AG09319 (cell line): ENCODE measurements around the gene VSIG8.
A peak's percentile ranks its signal among the peaks of the same experiment; 100 is the strongest.

Source experiments
- DNase-seq: peaks from one replicate; pipeline ENCODE4 v3.0.0-alpha.2; 2010; ENCODE audit warnings: low read depth; ENCODE audit errors: extremely low read depth
- TF ChIP-seq, protein P1 (sequence below): IDR thresholded peaks from 2 replicates; pipeline ENCODE4 v1.5.1; 2011; ENCODE audit warnings: low read depth, mild to moderate bottlenecking, inconsistent platforms, low read length, moderate library complexity

The VSIG8 gene

DNA sequence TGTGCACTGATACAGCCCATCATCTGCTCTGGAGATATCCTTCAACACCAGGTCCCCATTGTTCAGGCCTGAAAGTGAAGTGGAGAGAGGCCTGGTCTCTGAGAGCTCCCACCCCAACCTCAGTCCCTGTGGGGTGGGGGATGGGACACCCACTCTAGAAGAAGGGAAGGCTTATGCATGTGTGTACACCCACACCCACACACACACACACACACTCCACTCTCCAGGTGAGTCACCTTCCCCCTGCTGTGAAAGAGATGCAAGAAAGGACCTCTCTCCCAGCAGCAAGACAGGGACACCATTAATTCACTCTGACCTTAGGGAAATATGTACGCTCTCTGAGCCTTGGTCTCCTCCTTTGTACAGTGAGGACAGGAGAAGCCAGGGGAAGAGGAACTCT lies 5.9 kb downstream of the VSIG8 start:
- TF ChIP-seq, protein P1, sequence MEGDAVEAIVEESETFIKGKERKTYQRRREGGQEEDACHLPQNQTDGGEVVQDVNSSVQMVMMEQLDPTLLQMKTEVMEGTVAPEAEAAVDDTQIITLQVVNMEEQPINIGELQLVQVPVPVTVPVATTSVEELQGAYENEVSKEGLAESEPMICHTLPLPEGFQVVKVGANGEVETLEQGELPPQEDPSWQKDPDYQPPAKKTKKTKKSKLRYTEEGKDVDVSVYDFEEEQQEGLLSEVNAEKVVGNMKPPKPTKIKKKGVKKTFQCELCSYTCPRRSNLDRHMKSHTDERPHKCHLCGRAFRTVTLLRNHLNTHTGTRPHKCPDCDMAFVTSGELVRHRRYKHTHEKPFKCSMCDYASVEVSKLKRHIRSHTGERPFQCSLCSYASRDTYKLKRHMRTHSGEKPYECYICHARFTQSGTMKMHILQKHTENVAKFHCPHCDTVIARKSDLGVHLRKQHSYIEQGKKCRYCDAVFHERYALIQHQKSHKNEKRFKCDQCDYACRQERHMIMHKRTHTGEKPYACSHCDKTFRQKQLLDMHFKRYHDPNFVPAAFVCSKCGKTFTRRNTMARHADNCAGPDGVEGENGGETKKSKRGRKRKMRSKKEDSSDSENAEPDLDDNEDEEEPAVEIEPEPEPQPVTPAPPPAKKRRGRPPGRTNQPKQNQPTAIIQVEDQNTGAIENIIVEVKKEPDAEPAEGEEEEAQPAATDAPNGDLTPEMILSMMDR = no peak
- no peak for DNase-seq

DNA sequence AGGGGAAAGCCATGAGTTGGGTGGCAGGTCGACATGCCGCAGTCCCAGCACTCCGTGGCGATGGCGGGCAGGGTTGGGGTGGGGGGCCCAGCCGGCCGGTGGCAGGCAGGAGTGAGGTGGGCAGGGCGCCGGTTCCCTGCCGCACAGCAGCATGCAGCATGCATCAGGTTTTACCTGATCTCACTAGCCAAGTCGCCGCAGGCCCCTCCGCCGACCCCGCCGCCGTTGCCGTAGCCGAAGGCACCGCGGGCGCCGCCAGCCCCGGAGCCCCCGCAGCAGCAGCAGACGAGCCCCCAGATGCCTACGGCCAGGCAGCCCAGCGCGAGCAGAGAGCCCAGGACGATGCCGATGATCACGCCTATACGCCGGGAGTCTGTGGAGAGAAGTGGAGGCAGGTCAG lies 6.7 kb downstream of the VSIG8 start:
- TF ChIP-seq, protein P1 = no peak
- DNase-seq = no peak

DNA sequence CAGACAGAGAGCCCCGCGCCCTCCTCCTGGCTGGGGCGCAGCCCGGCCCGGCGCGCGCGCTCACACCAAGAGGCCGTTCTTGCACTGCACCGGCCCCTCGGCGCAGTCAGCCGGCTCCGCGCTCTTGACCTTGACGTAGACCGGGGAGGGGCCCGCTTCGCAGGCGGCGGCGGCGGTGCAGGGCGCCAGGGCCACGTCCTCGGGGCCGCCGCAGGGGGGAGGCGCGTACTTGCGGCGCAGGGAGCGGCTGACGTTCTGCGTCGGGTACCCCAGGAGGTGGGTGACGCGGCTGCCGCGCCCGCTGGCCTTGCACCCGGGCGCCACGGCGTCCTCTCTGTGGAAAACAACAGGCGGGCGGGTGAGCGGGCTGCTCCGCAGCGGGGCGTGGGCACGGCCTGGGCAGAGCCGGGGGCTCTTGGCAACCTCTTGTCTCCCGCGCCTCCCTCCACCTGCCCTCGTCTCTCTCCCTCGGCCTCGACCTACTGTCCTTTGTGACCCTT lies 7.7 kb downstream of the VSIG8 start:
- TF ChIP-seq, protein P1 = no peak
- peak; percentile 49 for DNase-seq

DNA sequence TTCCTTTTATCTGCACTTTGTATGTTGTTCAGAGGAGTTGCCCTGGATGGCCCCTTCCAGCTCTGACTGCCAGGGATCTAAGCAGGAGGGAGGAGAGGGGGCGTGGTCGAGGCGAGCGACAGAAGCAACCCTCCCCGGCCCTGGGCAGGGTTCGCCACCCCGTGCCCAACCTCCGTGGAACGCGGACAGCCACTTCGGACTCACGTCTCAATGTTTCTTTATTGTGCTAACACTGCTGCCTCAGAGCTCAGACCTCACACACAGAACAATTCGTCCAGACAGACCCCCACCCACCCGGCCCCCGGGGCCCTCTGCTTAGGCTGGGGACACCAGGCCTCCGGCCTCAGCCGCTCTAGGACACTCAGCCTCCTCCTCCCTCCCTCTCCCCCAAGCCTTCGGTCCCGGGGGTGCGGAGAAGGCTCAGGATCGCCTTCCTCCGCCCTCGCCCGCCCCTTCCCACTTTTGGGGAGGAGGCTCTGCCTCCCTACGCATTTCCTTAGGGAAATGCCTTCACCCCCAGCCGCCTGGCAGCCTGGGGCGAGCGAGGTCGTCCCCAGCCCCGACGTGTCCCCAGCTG lies 8.3 kb downstream of the VSIG8 start:
- DNase-seq = peak; percentile 5
- TF ChIP-seq, protein P1 = no peak

DNA sequence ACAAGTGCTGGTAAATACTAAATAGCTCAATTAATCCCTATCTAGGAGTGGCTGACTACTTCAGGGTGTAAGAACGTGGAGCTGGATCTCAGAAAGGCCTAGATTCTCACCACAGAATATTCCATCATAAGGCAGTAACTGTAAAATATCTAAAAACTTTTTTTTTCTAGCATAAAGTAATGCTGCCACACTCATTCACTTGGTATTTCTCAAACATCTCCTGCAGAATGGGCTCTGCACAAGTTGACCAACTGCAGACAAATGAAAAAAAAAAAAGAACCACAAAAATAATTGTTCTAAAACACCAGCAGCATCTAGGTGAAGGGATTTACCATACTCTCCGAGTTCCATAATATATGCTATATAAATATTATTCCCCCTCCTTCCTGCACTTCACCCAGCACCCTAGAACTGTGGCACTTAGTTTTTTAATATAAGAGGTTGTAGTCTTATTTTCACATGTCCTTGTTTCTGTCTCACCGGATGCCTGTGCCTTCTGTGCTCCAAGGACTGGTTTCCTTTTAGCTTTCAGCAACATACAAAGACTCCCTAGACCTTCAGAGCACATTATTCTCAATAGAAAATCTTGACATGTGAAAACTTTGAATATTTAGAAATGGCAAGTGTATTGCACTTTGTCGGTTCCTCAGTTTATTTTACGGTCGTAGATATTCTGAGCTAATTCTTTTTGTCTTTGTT lies 8.9 kb downstream of the VSIG8 start:
- DNase-seq = no peak
- TF ChIP-seq, protein P1 = no peak

DNA sequence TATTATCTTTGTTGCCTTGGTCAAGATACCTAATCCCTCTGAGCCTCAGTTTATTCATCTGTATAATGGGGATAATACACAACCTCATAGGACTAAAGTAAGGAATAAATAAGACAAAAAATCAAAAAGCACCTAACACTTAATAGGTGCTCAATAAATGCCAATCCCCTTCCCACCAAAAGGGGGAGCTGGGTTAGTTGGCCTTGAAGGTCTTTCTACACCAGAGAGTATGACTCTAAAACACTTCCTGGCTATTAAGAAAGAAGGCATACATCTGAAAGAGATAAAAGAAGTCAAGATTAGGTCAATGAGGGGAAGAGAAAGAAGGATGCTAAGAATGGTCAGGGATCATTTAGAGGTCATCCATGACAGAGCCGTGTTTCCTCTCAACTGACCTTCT lies 11.1 kb downstream of the VSIG8 start:
- TF ChIP-seq, protein P1 = no peak
- no peak for DNase-seq

DNA sequence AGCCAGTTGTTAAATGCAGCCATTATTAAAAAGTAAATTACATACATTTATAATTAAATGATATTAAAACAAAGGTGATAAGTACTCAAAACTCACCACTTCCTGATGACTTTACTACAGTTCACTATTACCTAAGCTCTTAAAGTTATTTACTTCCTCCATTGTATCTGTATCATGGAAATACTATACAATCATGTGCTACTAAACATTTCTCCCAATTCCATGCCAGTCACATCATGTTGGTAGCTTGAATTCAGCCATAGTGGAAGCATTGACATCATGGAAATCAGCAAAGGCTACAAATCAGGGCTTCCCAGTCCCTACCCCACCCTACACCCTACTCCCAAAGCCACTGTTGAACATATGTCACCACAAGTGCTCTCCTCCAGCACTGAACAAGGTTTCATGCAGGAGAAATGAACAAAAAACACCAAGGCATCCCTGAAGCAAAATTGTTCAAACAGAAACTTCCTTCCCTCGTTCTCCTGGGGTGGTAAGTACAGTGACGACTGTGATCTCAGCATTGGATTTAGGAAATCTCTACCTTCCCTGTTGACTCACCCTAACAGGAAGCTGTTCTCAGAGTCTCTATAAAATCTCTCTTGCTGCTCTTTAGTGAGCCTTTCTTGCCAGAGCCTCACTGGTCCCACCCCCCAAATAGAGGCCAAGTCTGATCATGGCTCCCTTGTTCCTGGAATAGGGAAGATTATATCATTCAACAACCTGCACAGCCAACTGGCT lies 12.7 kb downstream of the VSIG8 start:
- DNase-seq = no peak
- TF ChIP-seq, protein P1 = no peak
